K562 (cell line): ENCODE results near the gene PRKD1. TPM values are rescaled to one million over a fixed set of nuclear protein-coding genes. Genes with fewer than 3 reads are reported as not detected.

Experiments
- CHD7 ChIP-seq: fragments of 200-600 bp; sonication (generic); IDR thresholded peaks from one replicate; pipeline ENCODE4 v1.6.1; 2012; ENCODE audit warnings: mild to moderate bottlenecking, low read depth, low read length, inconsistent platforms
- FOXA3 ChIP-seq, 2 experiments: fragments of 450-650 bp in 1 of 2; sonication (generic) in 1 of 2; formaldehyde crosslinking; IDR thresholded peaks in 1 of 2; conservative IDR thresholded peaks in 1 of 2; 2 replicates each; pipeline versions ENCODE4 v1.4.0 to v1.8.0; 2020 to 2022; ENCODE audit warnings: mild to moderate bottlenecking in 2 of 2, missing genetic modification reagents in 1 of 2
- NFIC ChIP-seq: fragments of 450-650 bp; IDR thresholded peaks from 2 replicates; pipeline ENCODE4 v1.6.1; 2017; ENCODE audit warnings: mild to moderate bottlenecking, inconsistent platforms
- RFX1 ChIP-seq: fragments of 450-650 bp; IDR thresholded peaks from 2 replicates; pipeline ENCODE4 v1.6.1; 2016; ENCODE audit warnings: mild to moderate bottlenecking, moderate library complexity
- SMAD1 ChIP-seq: fragments of 150-350 bp; IDR thresholded peaks from 2 replicates; pipeline ENCODE4 v1.6.1; 2014; ENCODE audit warnings: low read length, low read depth; ENCODE audit not compliant: partially characterized antibody
- SMARCC2 ChIP-seq: fragments of 450-650 bp; IDR thresholded peaks from 2 replicates; pipeline ENCODE4 v1.6.1; 2017; ENCODE audit warnings: antibody characterized with exemption, moderate library complexity, mild to moderate bottlenecking, low read depth
- STAT5B ChIP-seq: fragments of 250-450 bp; sonication (Bioruptor Pico); IDR thresholded peaks from 2 replicates; pipeline ENCODE4 v1.8.0; 2021; ENCODE audit warnings: mild to moderate bottlenecking, inconsistent platforms
- ZNF507 ChIP-seq: conservative IDR thresholded peaks from 2 replicates; pipeline ENCODE4 v1.6.1; 2017; ENCODE audit warnings: missing genetic modification characterization, missing compliant biosample characterization
- polyA plus RNA-seq, 8 experiments: library from polyadenylated mRNA; depleted of rRNA in 4 of 8; stranded (reverse) in 5 of 8; unstranded in 3 of 8; fragments of >200 nt; fragmentation: Nextera tagmentation in 2 of 8; fragmentation: Illumina TruSeq in 1 of 8; extraction: Ambion mirVana in 2 of 8; extraction: Trizol in 1 of 8; gene quantifications; 2 replicates each; pipeline versions ENCODE4 v1.2.1 to v1.2.3, GENCODE V29; 2011 to 2014; ENCODE audit warnings: inconsistent platforms in 1 of 8, missing spikeins in 1 of 8
- total RNA-seq, 7 experiments: library from RNA; depleted of rRNA in 6 of 7; stranded (reverse); fragments of >200 nt in 6 of 7; fragmentation: Illumina TruSeq in 2 of 7; extraction: Trizol in 2 of 7; gene quantifications; 2 replicates each; pipeline versions ENCODE4 v1.2.1 to v1.2.3, GENCODE V29; 2011 to 2021; ENCODE audit warnings: low replicate concordance in 1 of 7
- TF ChIP-seq, protein P1 (sequence below): fragments of 200-800 bp; sonication (Bioruptor generic); IDR thresholded peaks from 2 replicates; pipeline ENCODE4 v1.6.1; 2017; ENCODE audit warnings: missing genetic modification characterization, missing compliant biosample characterization

The PRKD1 gene
- total and polyA plus RNA-seq, 9 of the 15 experiments (the other 6 are each of a cell fraction or from before 2014, with no cell fraction given), result 0.04 to 0.25 (median 0.13) TPM; not detected in 1

DNA sequence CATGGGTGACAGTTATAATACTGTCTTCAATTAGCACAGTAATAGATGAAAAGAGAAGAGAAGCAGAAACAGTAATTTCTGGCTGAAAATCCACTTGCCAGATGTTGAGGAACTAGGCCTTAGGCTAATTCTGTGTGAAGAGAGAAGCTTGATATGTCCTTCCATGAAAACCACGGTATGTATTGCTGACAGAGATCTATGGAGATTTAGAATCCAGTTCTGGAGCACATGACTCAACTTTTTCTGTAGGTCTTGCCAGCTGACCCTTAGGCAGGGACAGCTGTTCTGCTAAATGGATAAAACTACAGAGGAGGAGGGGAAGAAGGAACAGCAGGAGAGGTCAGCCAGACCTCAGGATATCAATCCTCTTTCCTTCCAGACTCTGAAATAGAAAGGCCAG is 211.5 kb downstream of the PRKD1 start (continued):
- TF ChIP-seq CHD7 (no peak), ZNF507 (no peak), NFIC (no peak), SMAD1 (no peak), STAT5B (no peak), SMARCC2 (no peak), FOXA3 (CRISPR knock-in tag; conservative IDR thresholded peaks at IDR 0.05 in 1 of 2, IDR thresholded peaks at IDR 0.05 in 1 of 2) (no peak), RFX1 (no peak)
- TF ChIP-seq, protein P1, sequence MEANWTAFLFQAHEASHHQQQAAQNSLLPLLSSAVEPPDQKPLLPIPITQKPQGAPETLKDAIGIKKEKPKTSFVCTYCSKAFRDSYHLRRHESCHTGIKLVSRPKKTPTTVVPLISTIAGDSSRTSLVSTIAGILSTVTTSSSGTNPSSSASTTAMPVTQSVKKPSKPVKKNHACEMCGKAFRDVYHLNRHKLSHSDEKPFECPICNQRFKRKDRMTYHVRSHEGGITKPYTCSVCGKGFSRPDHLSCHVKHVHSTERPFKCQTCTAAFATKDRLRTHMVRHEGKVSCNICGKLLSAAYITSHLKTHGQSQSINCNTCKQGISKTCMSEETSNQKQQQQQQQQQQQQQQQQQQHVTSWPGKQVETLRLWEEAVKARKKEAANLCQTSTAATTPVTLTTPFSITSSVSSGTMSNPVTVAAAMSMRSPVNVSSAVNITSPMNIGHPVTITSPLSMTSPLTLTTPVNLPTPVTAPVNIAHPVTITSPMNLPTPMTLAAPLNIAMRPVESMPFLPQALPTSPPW (CRISPR knock-in tag), result no peak
